Stimulated activated CD8-positive, alpha-beta memory T cell treated with anti-CD3 and anti-CD28 coated beads, Interleukin-4, amount 100 ng/mL, for 4 hours (primary cell): ENCODE measurements around the gene C2CD4B.

Experiments used
- DNase-seq, 2 donors: peaks; one replicate each; pipeline ENCODE4 v3.0.0-alpha.2; 2020; ENCODE audit warnings: low read depth in 2 of 2, low spot score in 1 of 2

C2CD4B gene

DNA sequence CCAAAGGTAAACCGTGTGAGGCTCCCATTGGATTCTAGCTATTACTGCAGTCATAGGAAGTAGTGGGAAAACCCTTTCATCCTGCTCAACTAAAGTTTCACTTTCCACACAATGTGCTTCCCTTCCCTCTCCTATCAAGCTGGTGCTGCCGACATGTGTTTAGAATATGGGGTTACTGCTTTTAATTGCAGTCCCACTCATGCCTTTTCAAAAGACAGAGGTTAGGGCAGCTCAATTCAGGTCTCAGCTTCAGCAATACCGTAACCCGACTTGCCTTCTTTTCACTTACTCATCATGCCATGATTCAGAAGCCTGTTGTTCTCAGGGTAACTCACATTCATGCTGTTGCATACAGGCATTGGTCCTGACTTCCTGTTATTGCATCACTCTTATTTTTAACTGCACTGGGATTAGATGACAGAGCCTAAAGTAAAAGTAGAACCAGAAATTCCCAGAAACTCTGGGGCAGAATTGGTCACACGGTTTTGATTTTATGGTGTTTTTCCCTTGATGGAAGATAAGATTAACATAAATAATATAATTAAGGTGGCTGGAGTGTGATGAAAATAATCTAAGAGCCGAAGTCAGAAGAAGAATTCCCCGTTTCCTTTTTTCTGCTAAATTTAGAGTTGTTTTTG, 45.7 kb downstream of the C2CD4B start:
- no peak for DNase-seq

DNA sequence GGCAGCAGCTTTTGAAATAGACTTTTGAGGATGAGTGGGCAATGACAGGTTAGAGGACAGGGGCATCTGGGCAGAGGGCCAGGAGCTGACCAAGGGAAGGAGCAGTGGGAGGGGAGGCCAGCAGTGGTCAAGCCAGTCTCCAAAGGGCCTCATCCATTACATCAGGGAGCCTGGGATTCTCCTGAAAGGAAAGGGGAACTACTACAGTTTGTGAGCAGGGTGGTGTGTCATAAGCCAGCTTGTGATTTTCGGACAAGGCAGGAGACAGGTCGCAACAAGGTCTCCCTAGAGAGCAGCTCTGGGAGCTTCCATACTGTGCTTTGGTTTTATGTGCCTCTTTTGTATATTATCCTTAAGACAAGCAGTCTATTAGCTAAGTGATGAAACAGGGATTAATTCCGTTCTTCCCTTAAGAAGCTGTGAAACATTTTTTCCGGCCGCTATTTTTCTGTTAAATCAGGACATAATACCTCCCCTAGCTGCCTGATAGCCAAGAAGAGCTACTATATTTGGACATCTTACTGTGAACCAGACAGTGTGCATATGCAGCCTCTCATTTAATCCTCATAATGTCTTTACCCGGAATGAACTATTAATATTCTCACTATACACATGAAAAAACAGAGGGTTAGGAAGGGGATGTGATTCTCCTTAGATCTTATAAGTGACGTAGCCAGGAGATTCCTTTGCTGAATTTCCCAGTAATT, 46.4 kb downstream of the C2CD4B start:
- DNase-seq: no peak

GRCh38 chr15:62115847-62116246, 49.2 kb downstream of the C2CD4B start:
- DNase-seq: no peak
